HEK293T (cell line): Measurements from ENCODE around the gene TMEM151A.

Experiments used
- CTCF ChIA-PET: fragments of 350-600 bp; formaldehyde crosslinking; extraction: SDS; loops from one replicate; lab custom pipeline; 2021; ENCODE audit warnings: antibody characterized with exemption, inconsistent platforms; lab: Yijun Ruan, JAX
- POLR2A ChIA-PET: fragments of 350-600 bp; formaldehyde crosslinking; extraction: SDS; loops from one replicate; lab custom pipeline; 2020; ENCODE audit warnings: antibody characterized with exemption, inconsistent platforms; lab: Yijun Ruan, JAX
- DNase-seq: peaks from one replicate; pipeline ENCODE4 v3.0.0; 2012; ENCODE audit warnings: mixed read lengths; ENCODE audit errors: extremely low spot score
- ARNT ChIP-seq: fragments of 450-650 bp; IDR thresholded peaks from 2 replicates; pipeline ENCODE4 v1.6.1; 2017; ENCODE audit warnings: mild to moderate bottlenecking
- BHLHE40 ChIP-seq: fragments of 450-650 bp; IDR thresholded peaks from 2 replicates; pipeline ENCODE4 v1.6.1; 2016; ENCODE audit warnings: mild to moderate bottlenecking, moderate library complexity, borderline replicate concordance
- CTBP1 ChIP-seq: fragments of 450-650 bp; IDR thresholded peaks from 2 replicates; pipeline ENCODE4 v1.6.1; 2016; ENCODE audit warnings: borderline replicate concordance
- ELF4 ChIP-seq: fragments of 450-650 bp; IDR thresholded peaks from 2 replicates; pipeline ENCODE4 v1.6.1; 2017; ENCODE audit warnings: antibody characterized with exemption
- FOXA1 ChIP-seq: fragments of 450-650 bp; IDR thresholded peaks from 2 replicates; pipeline ENCODE4 v1.6.1; 2016; ENCODE audit warnings: mild to moderate bottlenecking
- FOXK2 ChIP-seq: fragments of 450-650 bp; IDR thresholded peaks from 2 replicates; pipeline ENCODE4 v1.6.1; 2016; ENCODE audit warnings: mild to moderate bottlenecking
- FOXM1 ChIP-seq: fragments of 450-650 bp; IDR thresholded peaks from 2 replicates; pipeline ENCODE4 v1.6.1; 2017; ENCODE audit warnings: mild to moderate bottlenecking, borderline replicate concordance
- HDGF ChIP-seq: fragments of 450-650 bp; IDR thresholded peaks from 2 replicates; pipeline ENCODE4 v1.6.1; 2017; ENCODE audit warnings: antibody characterized with exemption, borderline replicate concordance
- L3MBTL2 ChIP-seq: fragments of 450-650 bp; conservative IDR thresholded peaks from 2 replicates; pipeline ENCODE4 v1.6.1; 2016; ENCODE audit warnings: mild to moderate bottlenecking
- LEF1 ChIP-seq: fragments of 450-650 bp; IDR thresholded peaks from 2 replicates; pipeline ENCODE4 v1.6.1; 2017; ENCODE audit warnings: mild to moderate bottlenecking, borderline replicate concordance
- NFRKB ChIP-seq: fragments of 450-650 bp; IDR thresholded peaks from 2 replicates; pipeline ENCODE4 v1.6.1; 2016; ENCODE audit warnings: mild to moderate bottlenecking, moderate library complexity
- PKNOX1 ChIP-seq: fragments of 450-650 bp; IDR thresholded peaks from 2 replicates; pipeline ENCODE4 v1.6.1; 2016
- SP1 ChIP-seq: fragments of 450-650 bp; IDR thresholded peaks from 2 replicates; pipeline ENCODE4 v1.6.1; 2017
- SUZ12 ChIP-seq: fragments of 450-650 bp; IDR thresholded peaks from 2 replicates; pipeline ENCODE4 v1.6.1; 2016; ENCODE audit warnings: mild to moderate bottlenecking
- TARDBP ChIP-seq: fragments of 450-650 bp; IDR thresholded peaks from 2 replicates; pipeline ENCODE4 v1.6.1; 2016
- ZNF384 ChIP-seq: fragments of 450-650 bp; IDR thresholded peaks from 2 replicates; pipeline ENCODE4 v1.6.1; 2016

Gene TMEM151A

GRCh38 chr11:66279092-66279734 is 12.5 kb upstream of the TMEM151A start:
- POLR2A ChIA-PET, result interaction anchor here (2.3 to 2.8 kb wide), 2 partner anchors 10 to 11 kb away, joined by 12 to 15 read pairs; partner anchors contain the start of genes RAB1B and YIF1A
- TF ChIP-seq ELF4 (no peak), CTBP1 (no peak), SP1 (no peak), FOXK2 (no peak), TARDBP (no peak), FOXA1 (no peak), BHLHE40 (no peak), ARNT (no peak), HDGF (no peak), SUZ12 (no peak), NFRKB (no peak), ZNF384 (no peak), FOXM1 (no peak), LEF1 (no peak), L3MBTL2 (no peak), PKNOX1 (no peak)
- DNase-seq, result no peak
- CTCF ChIA-PET, result interaction anchor here (0.6 to 1.8 kb wide), 3 partner anchors 8 to 57 kb away, joined by 3 to 8 read pairs (median 6); no protein-coding TSS in a partner anchor

- DNase-seq, result no peak
- ChIA-PET POLR2A (interaction anchor here (1.2 to 2.8 kb wide), 3 partner anchors 9 to 28 kb away, joined by 3 to 15 read pairs (median 12); partner anchors contain the start of genes RAB1B and YIF1A), CTCF (interaction anchor here (1.2 kb wide), 1 partner anchor 22 kb away, joined by 3 read pairs; no protein-coding TSS in a partner anchor)
- TF ChIP-seq FOXM1, result no peak
- no peak for TF ChIP-seq TARDBP
- no peak for TF ChIP-seq L3MBTL2
- TF ChIP-seq PKNOX1, result peak; percentile 61
Measured at GRCh38 chr11:66280428-66280827, 11.3 kb upstream of the TMEM151A start.

- CTCF ChIA-PET, result no interaction called here
- no peak for DNase-seq
- TF ChIP-seq SUZ12, result no peak
- TF ChIP-seq LEF1, result no peak
- TF ChIP-seq L3MBTL2, result no peak
- no peak for TF ChIP-seq ELF4
- no peak for TF ChIP-seq FOXK2
- no peak for TF ChIP-seq NFRKB
- no peak for TF ChIP-seq ARNT
- no peak for TF ChIP-seq TARDBP
- no peak for TF ChIP-seq PKNOX1
- no peak for TF ChIP-seq BHLHE40
- no peak for TF ChIP-seq SP1
- no peak for TF ChIP-seq CTBP1
- TF ChIP-seq FOXA1, result no peak
- TF ChIP-seq HDGF, result no peak
- no peak for TF ChIP-seq FOXM1
- TF ChIP-seq ZNF384, result no peak
- POLR2A ChIA-PET, result interaction anchor here (1.2 to 2.8 kb wide), 4 partner anchors 8 to 27 kb away, joined by 3 to 15 read pairs (median 8); partner anchors contain the start of genes RAB1B and YIF1A
Measured at GRCh38 chr11:66281001-66281400, 10.7 kb upstream of the TMEM151A start.

- no peak for DNase-seq
- POLR2A ChIA-PET, result interaction anchor here (1.0 to 2.8 kb wide), 4 partner anchors 8 to 26 kb away, joined by 3 to 12 read pairs (median 4); partner anchors contain the start of gene YIF1A
- TF ChIP-seq L3MBTL2 (no peak), ARNT (no peak), ELF4 (no peak), NFRKB (no peak), HDGF (no peak), BHLHE40 (no peak), CTBP1 (no peak), FOXK2 (no peak), LEF1 (no peak), FOXA1 (no peak), TARDBP (no peak), FOXM1 (no peak), SP1 (no peak), PKNOX1 (no peak), ZNF384 (no peak), SUZ12 (no peak)
- CTCF ChIA-PET, result interaction anchor here (1.0 to 2.9 kb wide), 6 partner anchors 9 to 60 kb away, joined by 3 to 9 read pairs (median 4); partner anchors contain the start of genes RAB1B and TMEM151A
Measured at GRCh38 chr11:66281776-66282467, 9.8 kb upstream of the TMEM151A start.
